Retinal pigment epithelial cell (primary cell): Measurements from ENCODE around the gene KCND3.

ENCODE experiments used
- DNase-seq: peaks from one replicate; pipeline ENCODE4 v3.0.0-alpha.2; 2010; ENCODE audit warnings: low read depth
- H3K4me3 ChIP-seq: 2 replicates; pipeline ENCODE4 v1.5.1; 2011; ENCODE audit warnings: mild to moderate bottlenecking, low read length, control low read depth, moderate library complexity
- TF ChIP-seq, protein P1 (sequence below): conservative IDR thresholded peaks from 2 replicates; pipeline ENCODE4 v1.5.1; 2011; ENCODE audit warnings: low read depth, low read length, control low read depth, inconsistent platforms

KCND3 gene

GRCh38 chr1:111729946-111730681 lies 259.4 kb downstream of the KCND3 start:
- DNase-seq = no peak
- H3K4me3 ChIP-seq = no peak overlapping the region
- TF ChIP-seq, protein P1, sequence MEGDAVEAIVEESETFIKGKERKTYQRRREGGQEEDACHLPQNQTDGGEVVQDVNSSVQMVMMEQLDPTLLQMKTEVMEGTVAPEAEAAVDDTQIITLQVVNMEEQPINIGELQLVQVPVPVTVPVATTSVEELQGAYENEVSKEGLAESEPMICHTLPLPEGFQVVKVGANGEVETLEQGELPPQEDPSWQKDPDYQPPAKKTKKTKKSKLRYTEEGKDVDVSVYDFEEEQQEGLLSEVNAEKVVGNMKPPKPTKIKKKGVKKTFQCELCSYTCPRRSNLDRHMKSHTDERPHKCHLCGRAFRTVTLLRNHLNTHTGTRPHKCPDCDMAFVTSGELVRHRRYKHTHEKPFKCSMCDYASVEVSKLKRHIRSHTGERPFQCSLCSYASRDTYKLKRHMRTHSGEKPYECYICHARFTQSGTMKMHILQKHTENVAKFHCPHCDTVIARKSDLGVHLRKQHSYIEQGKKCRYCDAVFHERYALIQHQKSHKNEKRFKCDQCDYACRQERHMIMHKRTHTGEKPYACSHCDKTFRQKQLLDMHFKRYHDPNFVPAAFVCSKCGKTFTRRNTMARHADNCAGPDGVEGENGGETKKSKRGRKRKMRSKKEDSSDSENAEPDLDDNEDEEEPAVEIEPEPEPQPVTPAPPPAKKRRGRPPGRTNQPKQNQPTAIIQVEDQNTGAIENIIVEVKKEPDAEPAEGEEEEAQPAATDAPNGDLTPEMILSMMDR = no peak

DNA sequence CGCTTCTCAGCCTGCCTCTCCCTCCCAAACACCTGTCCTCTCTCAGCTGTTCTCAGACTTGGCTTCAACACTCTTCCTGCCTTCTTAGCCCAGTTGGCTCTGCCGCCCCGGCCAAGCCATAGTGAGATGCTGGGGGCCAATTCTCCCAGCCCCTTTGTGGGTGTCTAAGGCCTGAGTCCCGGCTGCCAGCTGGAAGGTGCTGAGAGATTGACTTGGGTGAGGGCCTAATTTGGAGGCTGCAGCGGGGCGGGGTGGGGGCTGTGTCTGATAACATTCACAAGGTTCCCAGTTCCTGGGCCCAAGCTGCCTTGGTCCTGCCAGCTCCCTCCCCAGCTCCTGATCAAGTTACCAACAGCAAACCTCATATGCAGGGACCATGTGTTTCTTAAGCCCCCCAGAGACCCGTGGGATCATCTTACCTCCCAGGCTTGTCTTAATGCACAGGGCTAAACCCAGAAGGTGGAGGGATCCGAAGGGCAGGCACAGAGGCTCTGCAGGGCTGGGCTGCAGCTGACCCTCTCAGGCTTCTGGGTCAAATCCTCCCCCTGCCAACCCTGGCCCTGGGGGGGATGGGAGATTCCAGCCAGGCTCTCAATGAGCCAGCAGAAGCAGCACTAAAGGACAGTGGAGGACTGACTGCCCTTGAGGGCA lies 260.1 kb downstream of the KCND3 start:
- DNase-seq = no peak
- TF ChIP-seq, protein P1 = no peak
- no peak overlapping the region for H3K4me3 ChIP-seq

GRCh38 chr1:111727056-111727455 lies 262.4 kb downstream of the KCND3 start:
- DNase-seq = no peak
- TF ChIP-seq, protein P1 = no peak
- no peak overlapping the region for H3K4me3 ChIP-seq

DNA sequence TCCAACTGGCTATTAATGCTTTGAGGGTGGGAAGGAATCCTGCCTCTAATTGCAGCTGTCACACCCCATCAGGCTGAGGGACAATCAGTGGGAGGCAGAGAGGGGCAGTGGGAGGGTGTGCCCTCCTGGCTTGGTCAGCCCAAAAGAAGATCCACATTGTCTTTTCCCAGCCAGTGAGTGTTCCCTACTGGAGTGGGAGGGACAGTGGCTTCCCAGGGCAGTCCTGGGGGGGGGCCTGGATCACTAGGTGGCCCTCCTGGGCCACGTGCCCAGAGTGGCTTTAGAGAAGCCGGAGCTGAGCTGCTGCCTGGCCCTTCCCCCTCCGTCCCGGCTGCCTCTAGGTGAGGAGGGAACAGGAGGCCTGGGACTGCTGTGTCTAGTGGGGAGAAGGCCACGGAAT lies 264.3 kb downstream of the KCND3 start:
- DNase-seq = no peak
- H3K4me3 ChIP-seq = no peak overlapping the region
- TF ChIP-seq, protein P1 = no peak

DNA sequence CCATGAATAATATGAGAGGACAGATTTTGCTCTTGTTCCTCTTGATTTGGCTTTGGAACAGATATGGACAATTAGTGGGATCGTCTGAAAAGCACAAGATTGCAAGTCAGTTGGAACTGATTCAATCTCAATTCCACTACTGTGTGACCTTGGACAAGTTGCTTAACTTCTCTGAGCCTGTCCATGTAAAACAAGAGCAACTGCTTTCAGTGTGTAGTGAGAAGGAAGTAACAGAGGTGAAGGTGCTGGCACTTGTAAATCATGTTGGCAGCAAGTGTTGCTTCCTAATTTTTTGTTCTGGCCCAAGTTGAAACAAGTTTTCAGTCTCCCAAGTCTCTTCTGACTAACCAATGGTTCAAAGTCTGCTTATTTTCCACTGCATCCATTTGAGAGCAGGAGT lies 265.6 kb downstream of the KCND3 start:
- TF ChIP-seq, protein P1 = no peak
- no peak overlapping the region for H3K4me3 ChIP-seq
- no peak for DNase-seq

GRCh38 chr1:111723091-111723806 lies 266.2 kb downstream of the KCND3 start:
- TF ChIP-seq, protein P1 = no peak
- DNase-seq = no peak
- no peak overlapping the region for H3K4me3 ChIP-seq
